Measurements from ENCODE around the gene GPR84.

Gene GPR84

GRCh38 chr12:54341378-54342300 is 22.6 kb downstream of the GPR84 start:
- no peak for DNase-seq (ENCODE audit: low read depth, low spot score)
- CTCF ChIA-PET: interaction anchor here (0.6 to 7.3 kb wide), 13 partner anchors 6 to 595 kb away, joined by 3 to 74 read pairs (median 6); partner anchors contain the start of gene COPZ1
- no peak for TF ChIP-seq CTCF (IDR thresholded peaks at IDR 0.05; ENCODE audit: insufficient read depth, low read length, missing control alignments)
- H3K4me3 ChIP-seq (ENCODE audit: low read depth, low read length): no peak overlapping the region
- POLR2A ChIA-PET: interaction anchor here (0.7 kb wide), 1 partner anchor 9 kb away, joined by 5 read pairs; no protein-coding TSS in a partner anchor

- POLR2A ChIA-PET: no interaction called here
- CTCF ChIA-PET: interaction anchor here (0.8 to 7.3 kb wide), 11 partner anchors 6 to 594 kb away, joined by 3 to 74 read pairs (median 6); no protein-coding TSS in a partner anchor
- H3K4me3 ChIP-seq (ENCODE audit: low read depth, low read length): no peak overlapping the region
- no peak for DNase-seq (ENCODE audit: low read depth, low spot score)
- TF ChIP-seq CTCF (IDR thresholded peaks at IDR 0.05; ENCODE audit: insufficient read depth, low read length, missing control alignments): no peak
These were observed 23.4 kb downstream of the GPR84 start for GRCh38 chr12:54340846-54341245.

- no peak for TF ChIP-seq CTCF (IDR thresholded peaks at IDR 0.05; ENCODE audit: insufficient read depth, low read length, missing control alignments)
- no peak for DNase-seq (ENCODE audit: low read depth, low spot score)
- ChIA-PET POLR2A (no interaction called here), CTCF (interaction anchor here (1.0 to 7.9 kb wide), 12 partner anchors 5 to 124 kb away, joined by 3 to 91 read pairs (median 20); partner anchors contain the start of genes COPZ1 and NFE2)
- no peak overlapping the region for H3K4me3 ChIP-seq (ENCODE audit: low read depth, low read length)
These were observed 25.5 kb downstream of the GPR84 start for GRCh38 chr12:54338698-54339296.

GRCh38 chr12:54337854-54338650 is 26.2 kb downstream of the GPR84 start:
- no peak for TF ChIP-seq CTCF (IDR thresholded peaks at IDR 0.05; ENCODE audit: insufficient read depth, low read length, missing control alignments)
- H3K4me3 ChIP-seq (ENCODE audit: low read depth, low read length): no peak overlapping the region
- DNase-seq (ENCODE audit: low read depth, low spot score): no peak
- POLR2A ChIA-PET: interaction anchor here (0.7 kb wide), 1 partner anchor 21 kb away, joined by 5 read pairs; no protein-coding TSS in a partner anchor
- CTCF ChIA-PET: interaction anchor here (0.8 to 7.9 kb wide), 20 partner anchors 6 to 131 kb away, joined by 3 to 91 read pairs (median 8); partner anchors contain the start of genes COPZ1 and NFE2

- no peak for TF ChIP-seq CTCF (IDR thresholded peaks at IDR 0.05; ENCODE audit: insufficient read depth, low read length, missing control alignments)
- no peak overlapping the region for H3K4me3 ChIP-seq (ENCODE audit: low read depth, low read length)
- ChIA-PET CTCF (interaction anchor here (0.8 to 7.9 kb wide), 24 partner anchors 7 to 130 kb away, joined by 3 to 91 read pairs (median 6); partner anchors contain the start of genes COPZ1 and NFE2), POLR2A (interaction anchor here (0.7 kb wide), 1 partner anchor 22 kb away, joined by 5 read pairs; no protein-coding TSS in a partner anchor)
- DNase-seq (ENCODE audit: low read depth, low spot score): no peak
These were observed 26.9 kb downstream of the GPR84 start for GRCh38 chr12:54337280-54337842.
